Left colon (tissue), 2 donors: ENCODE measurements around the gene APOBEC2. TPM values are rescaled to one million over a fixed set of nuclear protein-coding genes. Genes with fewer than 3 reads are reported as not detected.

Source experiments
- total RNA-seq, 2 donors: library from RNA; stranded (reverse); fragmentation: NEBNext Ultra II Directional; extraction: Animal tissue kit (Norgen Biotek cat#: 25700); gene quantifications; one replicate each; pipeline ENCODE4 v1.2.1, GENCODE V29; 2021
- donor health status: DM: no; HTN: no; CAD: no.
- donor health status: DM: yes; HTN: yes; CAD: no.

Gene APOBEC2
- total RNA-seq, 2 donors from 2014 or later = not detected

Other genes starting within 250 kb of the APOBEC2 start
- gene UNC5CL, start 14.0 kb upstream of the APOBEC2 start, total RNA-seq = 1 to 10 TPM; 2.2 to 6.6 TPM
- not detected for gene TSPO2, start 10.7 kb upstream of the APOBEC2 start, total RNA-seq
- 10 to 100 TPM; 23.7 to 30.1 TPM for gene OARD1, start 19.2 kb downstream of the APOBEC2 start, total RNA-seq
- 10 to 100 TPM; 19.1 to 19.9 TPM for gene NFYA, start 19.8 kb downstream of the APOBEC2 start, total RNA-seq
- not detected for gene TREML1, start 101.1 kb downstream of the APOBEC2 start, total RNA-seq
- 1 to 10 TPM in 1 of 2 donors, under 1 TPM in 1; 0.27 to 2.9 TPM for gene TREM2, start 109.9 kb downstream of the APOBEC2 start, total RNA-seq
- gene TREML2, start 147.9 kb downstream of the APOBEC2 start, total RNA-seq = under 1 TPM in 1 of 2 donors, not detected in 1; 0.17 TPM
- not detected for gene TREML4, start 175.1 kb downstream of the APOBEC2 start, total RNA-seq
- gene TREM1, start 233.5 kb downstream of the APOBEC2 start, total RNA-seq = under 1 TPM in 1 of 2 donors, not detected in 1; 0.24 TPM